Mammary epithelial cell (primary cell): ENCODE measurements around the gene ACSL3.

Source experiments
- EZH2 ChIP-seq: IDR thresholded peaks from 2 replicates; pipeline ENCODE4 v1.6.1; 2012; ENCODE audit warnings: low read length, inconsistent platforms, borderline replicate concordance
- TF ChIP-seq, protein P1 (sequence below), 2 donors: IDR thresholded peaks in 1 of 2; conservative IDR thresholded peaks in 1 of 2; 2 replicates each; pipeline ENCODE4 v1.5.1; 2011 to 2012; ENCODE audit warnings: inconsistent platforms in 2 of 2, low read length in 2 of 2, mild to moderate bottlenecking in 2 of 2, control low read depth in 1 of 2, low read depth in 1 of 2; ENCODE audit not compliant: insufficient read depth in 1 of 2; ENCODE audit errors: extremely low read depth in 1 of 2

- no peak for TF ChIP-seq EZH2
- TF ChIP-seq, protein P1, sequence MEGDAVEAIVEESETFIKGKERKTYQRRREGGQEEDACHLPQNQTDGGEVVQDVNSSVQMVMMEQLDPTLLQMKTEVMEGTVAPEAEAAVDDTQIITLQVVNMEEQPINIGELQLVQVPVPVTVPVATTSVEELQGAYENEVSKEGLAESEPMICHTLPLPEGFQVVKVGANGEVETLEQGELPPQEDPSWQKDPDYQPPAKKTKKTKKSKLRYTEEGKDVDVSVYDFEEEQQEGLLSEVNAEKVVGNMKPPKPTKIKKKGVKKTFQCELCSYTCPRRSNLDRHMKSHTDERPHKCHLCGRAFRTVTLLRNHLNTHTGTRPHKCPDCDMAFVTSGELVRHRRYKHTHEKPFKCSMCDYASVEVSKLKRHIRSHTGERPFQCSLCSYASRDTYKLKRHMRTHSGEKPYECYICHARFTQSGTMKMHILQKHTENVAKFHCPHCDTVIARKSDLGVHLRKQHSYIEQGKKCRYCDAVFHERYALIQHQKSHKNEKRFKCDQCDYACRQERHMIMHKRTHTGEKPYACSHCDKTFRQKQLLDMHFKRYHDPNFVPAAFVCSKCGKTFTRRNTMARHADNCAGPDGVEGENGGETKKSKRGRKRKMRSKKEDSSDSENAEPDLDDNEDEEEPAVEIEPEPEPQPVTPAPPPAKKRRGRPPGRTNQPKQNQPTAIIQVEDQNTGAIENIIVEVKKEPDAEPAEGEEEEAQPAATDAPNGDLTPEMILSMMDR (conservative IDR thresholded peaks at IDR 0.05 in 1 of 2, IDR thresholded peaks at IDR 0.05 in 1 of 2; ENCODE audit: extremely low read depth in 1 of 2, insufficient read depth in 1 of 2, low read depth in 1 of 2, low read length in 2 of 2), result no peak
These were observed 47.1 kb downstream of the ACSL3 start for GRCh38 chr2:222907790-222908441.
